Ramos (cell line): ENCODE results near the gene BABAM2.

ENCODE experiments used
- in situ Hi-C: fragments of 300-500 bp; cut with MboI; formaldehyde crosslinking; loops from one replicate; pipeline ENCODE4 v1.14.3; 2022; ENCODE audit warnings: low sequenced_read_pairs; ENCODE audit not compliant: unreplicated experiment

Gene BABAM2

GRCh38 chr2:28173377-28173776, 282.8 kb downstream of the BABAM2 start:
- in situ Hi-C loops = no loop called here

GRCh38 chr2:28174211-28174610, 283.7 kb downstream of the BABAM2 start:
- in situ Hi-C loops = no loop called here

- in situ Hi-C loops = no loop called here
These were observed 284.5 kb downstream of the BABAM2 start for GRCh38 chr2:28175028-28175427.

GRCh38 chr2:28178946-28179345, 288.4 kb downstream of the BABAM2 start:
- in situ Hi-C loops = no loop called here

GRCh38 chr2:28181801-28182200, 291.3 kb downstream of the BABAM2 start:
- in situ Hi-C loops = no loop called here

GRCh38 chr2:28182348-28182747, 291.8 kb downstream of the BABAM2 start:
- in situ Hi-C loops = no loop called here

- in situ Hi-C loops = no loop called here
These were observed 294.6 kb downstream of the BABAM2 start for GRCh38 chr2:28185153-28185552.

GRCh38 chr2:28185891-28186290, 295.4 kb downstream of the BABAM2 start:
- in situ Hi-C loops = no loop called here

GRCh38 chr2:28187186-28187585, 296.7 kb downstream of the BABAM2 start:
- in situ Hi-C loops = no loop called here

GRCh38 chr2:28188436-28188835, 297.9 kb downstream of the BABAM2 start:
- in situ Hi-C loops = no loop called here

GRCh38 chr2:28193630-28194403, 303.3 kb downstream of the BABAM2 start:
- in situ Hi-C loops = no loop called here

GRCh38 chr2:28199995-28200679, 309.6 kb downstream of the BABAM2 start:
- in situ Hi-C loops = no loop called here

- in situ Hi-C loops = no loop called here
These were observed 311.2 kb downstream of the BABAM2 start for GRCh38 chr2:28201671-28202180.

GRCh38 chr2:28202719-28203118, 312.2 kb downstream of the BABAM2 start:
- in situ Hi-C loops = no loop called here

GRCh38 chr2:28206762-28207161, 316.2 kb downstream of the BABAM2 start:
- in situ Hi-C loops = no loop called here

GRCh38 chr2:28209261-28209691, 318.7 kb downstream of the BABAM2 start:
- in situ Hi-C loops = no loop called here

GRCh38 chr2:28209864-28210263, 319.3 kb downstream of the BABAM2 start:
- in situ Hi-C loops = no loop called here

- in situ Hi-C loops = no loop called here
These were observed 320.0 kb downstream of the BABAM2 start for GRCh38 chr2:28210535-28210934.

GRCh38 chr2:28216331-28216730, 325.8 kb downstream of the BABAM2 start:
- in situ Hi-C loops = no loop called here

GRCh38 chr2:28217042-28217740, 326.7 kb downstream of the BABAM2 start:
- in situ Hi-C loops = no loop called here

- in situ Hi-C loops = no loop called here
These were observed 328.6 kb downstream of the BABAM2 start for GRCh38 chr2:28219138-28219537.
